ENCODE data around the gene PKP3. TPM values are rescaled to one million over a fixed set of nuclear protein-coding genes. Genes with fewer than 3 reads are reported as not detected.
A peak's percentile ranks its signal among the peaks of the same experiment; 100 is the strongest.

PKP3 gene
- polyA plus RNA-seq, 1 of the 3 experiments (the other 2 are of a cell fraction) = 1.4 TPM

- no peak for TF ChIP-seq PBX3 (IDR thresholded peaks at IDR 0.05)
- TF ChIP-seq CHD2 (IDR thresholded peaks at IDR 0.05; ENCODE audit: low read length, partially characterized antibody) = no peak
Measured at GRCh38 chr11:365831-366230, 28.2 kb upstream of the PKP3 start (continued).

- no peak overlapping the region for H2AFZ ChIP-seq (ENCODE audit: low read depth)
- no peaks in the 10 kb centered on the region for H3K79me2 ChIP-seq (ENCODE audit: insufficient read depth)
- 57% methylated on average over 7 of the region's 7 CpGs for WGBS (ENCODE audit: low lambda C conversion rate)
- POLR2A ChIA-PET = no interaction called here
- H3K36me3 ChIP-seq (replicated peaks in 1 of 2; ENCODE audit: control insufficient read depth in 1 of 2, insufficient read depth in 2 of 2, low read length in 1 of 2) = peaks cover 0 to 2% of the 10 kb centered on the region in 2 experiments
- H3K4me2 ChIP-seq = peak overlapping the region; percentile 67; the same call in 1 of the 2 replicates
- TF ChIP-seq TAF1 (IDR thresholded peaks at IDR 0.05; ENCODE audit: borderline replicate concordance, low read depth, low read length) (no peak), FOXJ3 (CRISPR knock-in tag; IDR thresholded peaks at IDR 0.05) (no peak)
- no peaks in the 10 kb centered on the region for H4K20me1 ChIP-seq (ENCODE audit: insufficient read depth)
- H3K27me3 ChIP-seq (ENCODE audit: insufficient read depth) = no peaks in the 10 kb centered on the region
- H3K9me2 ChIP-seq = no peaks in the 10 kb centered on the region
- peak; percentile 40 for DNase-seq
- H3K27ac ChIP-seq (ENCODE audit: low read depth in 2 of 2, low read length in 1 of 2) = no peak overlapping the region
- CTCF ChIA-PET = interaction anchor here (0.9 to 2.7 kb wide), 8 partner anchors 12 to 117 kb away, joined by 3 to 12 read pairs (median 6); no protein-coding TSS in a partner anchor
- H3K9ac ChIP-seq = no peak overlapping the region
- H3K4me1 ChIP-seq (ENCODE audit: control insufficient read depth in 1 of 2, insufficient read depth in 2 of 2, low read depth in 1 of 2, low read length in 1 of 2) = peaks cover 0 to 27% of the 10 kb centered on the region in 2 experiments; a peak in 1 of 4 replicates
- no peaks in the 10 kb centered on the region for H3K9me3 ChIP-seq
- H3F3A ChIP-seq (replicated peaks; ENCODE audit: insufficient read depth) = peaks cover 6% of the 10 kb centered on the region
- H3K4me3 ChIP-seq (ENCODE audit: low read depth in 2 of 2, low read length in 1 of 2) = no peak overlapping the region
Measured at GRCh38 chr11:367956-368413, 26.0 kb upstream of the PKP3 start.

GRCh38 chr11:368414-369335 lies 25.3 kb upstream of the PKP3 start:
- Histone ChIP-seq H3K4me3 (ENCODE audit: low read depth in 2 of 2, low read length in 1 of 2) (peak overlapping the region; percentile 41 to 63; a peak in 3 of 4 replicates), H3K27ac (ENCODE audit: low read depth in 2 of 2, low read length in 1 of 2) (peak overlapping the region in 1 of 2 experiments; percentile 39; a peak in 1 of 4 replicates), H3F3A (replicated peaks; ENCODE audit: insufficient read depth) (peaks cover 6% of the 10 kb centered on the region), H2AFZ (ENCODE audit: low read depth) (no peak overlapping the region), H3K27me3 (ENCODE audit: insufficient read depth) (no peaks in the 10 kb centered on the region), H3K4me1 (ENCODE audit: control insufficient read depth in 1 of 2, insufficient read depth in 2 of 2, low read depth in 1 of 2, low read length in 1 of 2) (peaks cover 0 to 27% of the 10 kb centered on the region in 2 experiments; a peak in 1 of 4 replicates), H3K79me2 (ENCODE audit: insufficient read depth) (no peaks in the 10 kb centered on the region), H3K4me2 (peak overlapping the region; percentile 67), H3K9me2 (no peaks in the 10 kb centered on the region), H4K20me1 (ENCODE audit: insufficient read depth) (no peaks in the 10 kb centered on the region), H3K9ac (no peak overlapping the region), H3K36me3 (replicated peaks in 1 of 2; ENCODE audit: control insufficient read depth in 1 of 2, insufficient read depth in 2 of 2, low read length in 1 of 2) (peaks cover 0 to 8% of the 10 kb centered on the region in 2 experiments), H3K9me3 (no peaks in the 10 kb centered on the region)
- peak; percentile 67 for DNase-seq
- TF ChIP-seq RCOR1 (IDR thresholded peaks at IDR 0.05; ENCODE audit: low read length) (no peak), REST (IDR thresholded peaks at IDR 0.05; ENCODE audit: low read depth, low read length) (peak; percentile 80; the same call in 1 of the 2 replicates)
- 4% methylated on average over 31 of the region's 61 CpGs for WGBS (ENCODE audit: low lambda C conversion rate)
- ChIA-PET POLR2A (no interaction called here), CTCF (interaction anchor here (0.9 to 2.7 kb wide), 8 partner anchors 9 to 118 kb away, joined by 3 to 12 read pairs (median 6); no protein-coding TSS in a partner anchor)
